Mesothelial cell of epicardium (in vitro differentiated cells): Measurements from ENCODE around the gene MCOLN3. TPM values are rescaled to one million over a fixed set of nuclear protein-coding genes. Genes with fewer than 3 reads are reported as not detected.
A peak's percentile ranks its signal among the peaks of the same experiment; 100 is the strongest.
"Not testable (repeated sequence)": the region's sequence is repeated elsewhere in the genome, so short reads cannot be mapped to it uniquely, and the experiment has no call there.

Experiments used
- DNase-seq, 2 experiments: peaks; one replicate each; pipeline ENCODE4 v3.0.0; 2021; ENCODE audit warnings: low spot score in 2 of 2; ENCODE audit not compliant: unreplicated experiment in 2 of 2
- H3K27ac Mint-ChIP-seq: 2 replicates; pipeline ENCODE4 v1.8.0; 2021; ENCODE audit warnings: mixed read lengths
- H3K27me3 Mint-ChIP-seq: 2 replicates; pipeline ENCODE4 v1.8.0; 2021; ENCODE audit warnings: low read depth, mixed read lengths
- H3K36me3 Mint-ChIP-seq: 2 replicates; pipeline ENCODE4 v1.8.0; 2021; ENCODE audit warnings: mixed read lengths
- H3K4me1 Mint-ChIP-seq: 2 replicates; pipeline ENCODE4 v1.8.0; 2021; ENCODE audit warnings: mixed read lengths
- H3K4me3 Mint-ChIP-seq: 2 replicates; pipeline ENCODE4 v1.8.0; 2021; ENCODE audit warnings: mild to moderate bottlenecking, moderate library complexity, mixed read lengths
- H3K9me3 Mint-ChIP-seq: 2 replicates; pipeline ENCODE4 v1.8.0; 2021; ENCODE audit warnings: mixed read lengths
- total RNA-seq: library from RNA; stranded (reverse); gene quantifications from 3 replicates; pipeline ENCODE4 v1.2.1, GENCODE V29; 2021
- TF ChIP-seq, protein P1 (sequence below): fragments of 200-600 bp; sonication (generic); IDR thresholded peaks from one replicate; pipeline ENCODE4 v1.5.0; 2021; ENCODE audit warnings: antibody characterized with exemption; ENCODE audit not compliant: unreplicated experiment

The MCOLN3 gene
- total RNA-seq, 1 donor from 2014 or later, result 7.6 TPM

DNA sequence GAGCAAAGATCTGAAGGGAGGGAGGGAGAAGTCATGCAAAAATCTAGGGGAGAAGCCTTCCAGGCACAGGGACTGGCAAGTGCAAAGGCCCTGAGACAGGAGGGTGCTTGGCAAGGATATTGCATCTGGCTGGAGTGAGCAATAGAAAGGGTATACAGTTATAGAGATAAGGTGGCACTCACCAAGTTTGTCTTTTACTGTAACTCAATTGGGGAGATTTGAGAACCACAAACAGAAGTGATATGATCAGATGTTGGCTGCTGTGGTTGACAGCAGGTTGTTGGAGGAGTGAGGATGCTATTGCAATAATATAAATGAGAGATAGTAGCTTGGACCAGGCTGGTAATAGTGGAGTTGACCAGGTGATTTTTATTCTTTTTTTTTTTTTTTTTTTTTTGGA lies 25.6 kb downstream of the MCOLN3 start:
- Mint-ChIP-seq H3K9me3 (no peaks in the 10 kb centered on the region), H3K4me1 (no peaks in the 10 kb centered on the region), H3K36me3 (no peaks in the 10 kb centered on the region), H3K27ac (no peak overlapping the region), H3K27me3 (no peaks in the 10 kb centered on the region), H3K4me3 (no peak overlapping the region)
- TF ChIP-seq, protein P1, sequence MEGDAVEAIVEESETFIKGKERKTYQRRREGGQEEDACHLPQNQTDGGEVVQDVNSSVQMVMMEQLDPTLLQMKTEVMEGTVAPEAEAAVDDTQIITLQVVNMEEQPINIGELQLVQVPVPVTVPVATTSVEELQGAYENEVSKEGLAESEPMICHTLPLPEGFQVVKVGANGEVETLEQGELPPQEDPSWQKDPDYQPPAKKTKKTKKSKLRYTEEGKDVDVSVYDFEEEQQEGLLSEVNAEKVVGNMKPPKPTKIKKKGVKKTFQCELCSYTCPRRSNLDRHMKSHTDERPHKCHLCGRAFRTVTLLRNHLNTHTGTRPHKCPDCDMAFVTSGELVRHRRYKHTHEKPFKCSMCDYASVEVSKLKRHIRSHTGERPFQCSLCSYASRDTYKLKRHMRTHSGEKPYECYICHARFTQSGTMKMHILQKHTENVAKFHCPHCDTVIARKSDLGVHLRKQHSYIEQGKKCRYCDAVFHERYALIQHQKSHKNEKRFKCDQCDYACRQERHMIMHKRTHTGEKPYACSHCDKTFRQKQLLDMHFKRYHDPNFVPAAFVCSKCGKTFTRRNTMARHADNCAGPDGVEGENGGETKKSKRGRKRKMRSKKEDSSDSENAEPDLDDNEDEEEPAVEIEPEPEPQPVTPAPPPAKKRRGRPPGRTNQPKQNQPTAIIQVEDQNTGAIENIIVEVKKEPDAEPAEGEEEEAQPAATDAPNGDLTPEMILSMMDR, result no peak
- DNase-seq, result no peak

DNA sequence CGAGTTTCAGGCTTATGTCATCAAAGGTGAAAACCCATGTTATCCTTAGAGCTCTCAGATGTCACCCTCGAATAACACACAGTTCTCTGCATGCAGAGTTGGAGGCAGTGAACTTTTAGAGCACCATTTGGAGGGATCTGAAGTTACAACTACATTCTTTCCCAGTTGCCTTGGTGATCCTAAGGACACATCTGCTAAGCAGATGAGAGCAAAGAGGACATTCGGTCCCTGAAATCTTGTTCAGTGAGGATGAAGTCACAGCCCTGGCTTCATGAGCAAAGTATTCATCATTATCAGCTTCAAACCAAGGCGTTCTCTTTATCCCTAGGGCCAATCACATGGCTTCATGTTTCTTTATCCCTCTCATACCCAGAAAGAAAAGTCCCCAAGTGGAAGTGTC lies 28.3 kb downstream of the MCOLN3 start:
- Mint-ChIP-seq H3K4me3 (no peak overlapping the region), H3K36me3 (no peaks in the 10 kb centered on the region), H3K27me3 (no peaks in the 10 kb centered on the region), H3K27ac (no peak overlapping the region), H3K4me1 (no peaks in the 10 kb centered on the region), H3K9me3 (peaks cover 3% of the 10 kb centered on the region)
- TF ChIP-seq, protein P1, result no peak
- no peak for DNase-seq

DNA sequence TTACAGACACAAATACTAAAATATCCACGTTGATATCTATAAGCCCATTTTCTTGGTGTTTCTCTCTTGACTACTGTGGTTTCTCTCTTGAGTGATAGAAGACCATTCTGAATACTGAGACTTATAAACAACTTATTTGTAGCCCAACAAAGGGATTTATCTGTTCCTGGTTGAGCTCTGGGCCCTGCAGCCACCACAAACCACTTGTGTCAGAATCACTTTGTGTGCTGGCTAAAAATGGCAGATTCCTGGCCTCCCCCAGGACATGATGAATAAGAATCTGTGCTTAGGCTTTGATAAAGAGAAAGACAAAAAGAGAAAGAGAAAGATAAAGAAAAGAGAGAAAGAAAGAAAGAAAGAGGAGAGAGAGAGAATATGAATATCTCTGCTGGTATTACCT lies 32.5 kb downstream of the MCOLN3 start:
- H3K27me3 Mint-ChIP-seq, result peaks cover 10% of the 10 kb centered on the region
- no peak overlapping the region for H3K27ac Mint-ChIP-seq
- TF ChIP-seq, protein P1, result no peak
- no peak for DNase-seq
- peaks cover 13% of the 10 kb centered on the region for H3K9me3 Mint-ChIP-seq
- no peaks in the 10 kb centered on the region for H3K36me3 Mint-ChIP-seq
- no peaks in the 10 kb centered on the region for H3K4me1 Mint-ChIP-seq
- no peak overlapping the region for H3K4me3 Mint-ChIP-seq

DNA sequence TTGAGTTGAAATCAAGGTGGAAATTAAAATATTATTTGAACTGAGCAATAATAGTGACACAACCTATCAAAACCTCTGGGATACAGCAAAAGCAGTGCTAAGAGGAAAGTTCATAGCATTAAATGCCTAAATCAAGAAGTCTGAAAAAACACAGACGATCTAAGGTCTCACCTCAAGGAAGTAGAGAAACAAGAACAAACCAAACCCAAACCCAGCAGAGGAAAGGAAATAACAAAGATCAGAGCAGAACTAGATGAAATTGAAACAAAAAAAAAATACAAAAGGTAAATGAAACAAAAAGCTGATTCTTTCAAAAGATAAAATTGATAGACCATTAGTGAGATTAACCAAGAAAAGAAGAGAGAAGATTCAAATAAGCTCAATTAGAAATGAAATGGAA lies 42.7 kb downstream of the MCOLN3 start:
- H3K4me1 Mint-ChIP-seq, H3K27ac Mint-ChIP-seq, DNase-seq, H3K4me3 Mint-ChIP-seq, H3K36me3 Mint-ChIP-seq: not testable (repeated sequence)
- peaks cover 50% of the 10 kb centered on the region for H3K9me3 Mint-ChIP-seq
- peaks cover 51% of the 10 kb centered on the region for H3K27me3 Mint-ChIP-seq

DNA sequence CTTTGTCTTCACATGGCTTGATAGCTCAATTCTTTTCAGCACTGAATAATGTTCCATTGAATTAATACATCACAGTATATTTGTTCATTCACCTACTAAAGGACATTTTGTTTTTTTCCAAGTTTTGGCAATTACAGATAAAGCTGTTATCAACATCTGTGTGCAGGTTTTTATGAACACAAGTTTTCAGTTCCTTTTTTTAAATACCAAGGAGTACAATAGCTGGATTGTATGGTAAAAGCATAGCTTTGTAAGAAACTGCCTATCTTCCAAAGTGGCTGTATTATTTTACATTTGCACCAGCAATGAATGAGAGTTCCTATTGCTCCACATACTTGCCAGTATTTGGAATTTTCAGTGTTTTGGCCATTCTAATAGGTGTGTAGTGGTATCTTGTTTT lies 46.6 kb downstream of the MCOLN3 start:
- peaks cover 28% of the 10 kb centered on the region for H3K9me3 Mint-ChIP-seq
- no peak overlapping the region for H3K4me3 Mint-ChIP-seq
- peaks cover 8% of the 10 kb centered on the region for H3K4me1 Mint-ChIP-seq
- TF ChIP-seq, protein P1, result no peak
- no peak overlapping the region for H3K27ac Mint-ChIP-seq
- peaks cover 74% of the 10 kb centered on the region for H3K27me3 Mint-ChIP-seq
- peaks cover 4% of the 10 kb centered on the region for H3K36me3 Mint-ChIP-seq
- DNase-seq, result no peak

DNA sequence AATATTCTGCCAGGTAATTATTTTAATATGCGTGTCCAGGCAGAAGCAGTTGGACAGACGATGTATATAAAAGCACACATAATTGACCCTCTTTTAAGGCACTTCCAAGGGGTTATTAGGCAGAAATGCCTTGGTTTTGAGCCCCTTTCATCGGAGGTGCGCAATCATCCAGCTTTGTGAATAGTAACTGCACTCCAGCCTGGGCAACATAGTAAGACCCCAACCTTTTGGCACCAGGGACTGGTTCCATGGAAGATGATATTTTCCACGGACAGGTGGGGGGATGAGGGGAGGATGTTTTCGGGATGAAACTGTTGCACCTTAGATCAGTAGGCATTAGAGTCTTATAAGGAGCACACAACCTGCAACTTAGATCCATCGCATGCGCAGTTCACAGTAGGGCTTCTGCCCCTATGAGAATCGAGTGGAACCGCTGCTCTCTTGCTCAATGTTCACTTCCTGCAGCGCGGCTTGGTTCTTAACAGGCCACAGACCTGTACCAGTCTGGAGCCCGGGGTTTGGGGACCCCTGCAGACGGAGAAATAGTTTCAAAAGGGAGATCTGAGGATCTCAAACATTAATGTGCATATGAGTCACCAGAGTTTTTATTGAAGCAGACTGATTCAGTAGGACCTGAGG lies 49.5 kb downstream of the MCOLN3 start:
- Mint-ChIP-seq H3K4me3 (peak overlapping the region; percentile 61), H3K36me3 (peaks cover 2% of the 10 kb centered on the region), H3K27ac (no peak overlapping the region), H3K4me1 (peaks cover 8% of the 10 kb centered on the region), H3K27me3 (peaks cover 85% of the 10 kb centered on the region), H3K9me3 (peaks cover 12% of the 10 kb centered on the region)
- DNase-seq, result no peak
- TF ChIP-seq, protein P1, result no peak
